Stomach smooth muscle (tissue), 2 donors: ENCODE data around the gene PARK7.
"Not testable (repeated sequence)": the region's sequence is repeated elsewhere in the genome, so short reads cannot be mapped to it uniquely, and the experiment has no call there.

Experiments
- H3K27ac ChIP-seq: one replicate; pipeline ENCODE4 v1.7.0; 2013; ENCODE audit warnings: mild to moderate bottlenecking, low read length, inconsistent platforms
- H3K27me3 ChIP-seq, 2 donors: one replicate each; pipeline ENCODE4 v1.7.0; 2013; ENCODE audit warnings: low read length in 2 of 2; ENCODE audit not compliant: insufficient read depth in 2 of 2, control insufficient read depth in 1 of 2
- H3K36me3 ChIP-seq, 2 donors: one replicate each; pipeline ENCODE4 v1.7.0; 2013; ENCODE audit warnings: low read length in 2 of 2; ENCODE audit not compliant: control insufficient read depth in 2 of 2, insufficient read depth in 2 of 2
- H3K4me1 ChIP-seq: one replicate; pipeline ENCODE4 v1.7.0; 2013; ENCODE audit warnings: low read length; ENCODE audit not compliant: control insufficient read depth, insufficient read depth
- H3K4me3 ChIP-seq, 2 donors: one replicate each; pipeline ENCODE4 v1.7.0; 2013; ENCODE audit warnings: low read length in 2 of 2
- H3K9ac ChIP-seq, 2 donors: one replicate each; pipeline ENCODE4 v1.7.0; 2013; ENCODE audit warnings: low read length in 2 of 2, mild to moderate bottlenecking in 1 of 2
- H3K9me3 ChIP-seq, 2 donors: one replicate each; pipeline ENCODE4 v1.7.0; 2013; ENCODE audit warnings: low read length in 2 of 2; ENCODE audit not compliant: control insufficient read depth in 2 of 2
- donor health status: healthy.
- donor health status: Pancreatic carcinoma.

The PARK7 gene

DNA sequence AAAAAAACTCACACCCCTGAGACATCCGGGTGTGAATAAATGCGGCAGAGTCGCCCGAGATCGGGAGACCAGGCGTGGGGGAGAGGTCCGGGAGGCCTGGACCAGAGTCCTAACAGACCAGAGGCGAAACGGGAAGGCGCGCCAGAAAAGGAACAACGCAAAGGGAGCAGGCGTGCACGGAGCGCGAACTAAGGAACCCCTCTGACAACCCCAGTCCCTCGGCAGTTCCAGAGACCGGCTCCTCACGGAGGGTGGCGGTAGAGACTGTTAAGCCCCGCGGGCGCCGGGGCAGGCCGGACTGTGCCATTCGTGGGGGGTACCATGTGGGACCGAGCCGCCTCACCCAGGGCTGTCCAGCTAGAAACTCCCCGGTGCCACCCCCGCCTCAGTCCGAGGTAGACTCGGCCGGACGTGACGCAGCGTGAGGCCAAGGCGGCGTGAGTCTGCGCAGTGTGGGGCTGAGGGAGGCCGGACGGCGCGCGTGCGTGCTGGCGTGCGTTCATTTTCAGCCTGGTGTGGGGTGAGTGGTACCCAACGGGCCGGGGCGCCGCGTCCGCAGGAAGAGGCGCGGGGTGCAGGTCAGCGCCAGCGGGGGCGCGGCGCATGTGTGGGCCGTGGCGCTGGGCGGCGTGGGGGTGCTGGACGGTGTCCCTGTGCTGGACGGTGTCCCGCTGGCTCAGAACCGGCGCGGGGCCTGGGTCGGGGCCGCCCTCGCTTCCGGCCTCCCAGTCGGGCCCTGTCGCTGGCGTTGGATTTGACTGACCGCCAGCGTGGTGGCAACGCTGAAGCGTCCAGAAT, at the start of gene PARK7:
TSS of gene PARK7 (plus strand) at position 496 of the 798 bp plus-strand sequence. CDS start 1,075 bp downstream, outside the sequence.
- peak within 1 kb of the TSS; percentile 91 to 96 for H3K9ac ChIP-seq
- H3K4me1 ChIP-seq: peaks cover 10% of the 10 kb centered on the region
- no peaks in the 10 kb centered on the region for H3K9me3 ChIP-seq
- no peaks in the 10 kb centered on the region for H3K27me3 ChIP-seq
- H3K27ac ChIP-seq: peak within 1 kb of the TSS; percentile 89
- H3K4me3 ChIP-seq: peak within 1 kb of the TSS; percentile 86 to 92
- H3K36me3 ChIP-seq: peaks cover 21 to 26% of the 10 kb centered on the region in 2 donors

- Histone ChIP-seq H3K27me3 (peaks cover 2 to 3% of the 10 kb centered on the region in 2 donors), H3K27ac (no peak overlapping the region), H3K4me1 (no peaks in the 10 kb centered on the region), H3K36me3 (no peaks in the 10 kb centered on the region), H3K4me3 (no peak overlapping the region), H3K9ac (no peak overlapping the region), H3K9me3 (no peaks in the 10 kb centered on the region)
These were observed 49.4 kb upstream of the PARK7 start for GRCh38 chr1:7912145-7912544.

- Histone ChIP-seq H3K9me3 (no peaks in the 10 kb centered on the region), H3K4me3 (no peak overlapping the region), H3K27me3 (peaks cover 2 to 3% of the 10 kb centered on the region in 2 donors), H3K9ac (no peak overlapping the region), H3K36me3 (no peaks in the 10 kb centered on the region), H3K27ac (no peak overlapping the region), H3K4me1 (no peaks in the 10 kb centered on the region)
These were observed 48.6 kb upstream of the PARK7 start for GRCh38 chr1:7912743-7913557.

DNA sequence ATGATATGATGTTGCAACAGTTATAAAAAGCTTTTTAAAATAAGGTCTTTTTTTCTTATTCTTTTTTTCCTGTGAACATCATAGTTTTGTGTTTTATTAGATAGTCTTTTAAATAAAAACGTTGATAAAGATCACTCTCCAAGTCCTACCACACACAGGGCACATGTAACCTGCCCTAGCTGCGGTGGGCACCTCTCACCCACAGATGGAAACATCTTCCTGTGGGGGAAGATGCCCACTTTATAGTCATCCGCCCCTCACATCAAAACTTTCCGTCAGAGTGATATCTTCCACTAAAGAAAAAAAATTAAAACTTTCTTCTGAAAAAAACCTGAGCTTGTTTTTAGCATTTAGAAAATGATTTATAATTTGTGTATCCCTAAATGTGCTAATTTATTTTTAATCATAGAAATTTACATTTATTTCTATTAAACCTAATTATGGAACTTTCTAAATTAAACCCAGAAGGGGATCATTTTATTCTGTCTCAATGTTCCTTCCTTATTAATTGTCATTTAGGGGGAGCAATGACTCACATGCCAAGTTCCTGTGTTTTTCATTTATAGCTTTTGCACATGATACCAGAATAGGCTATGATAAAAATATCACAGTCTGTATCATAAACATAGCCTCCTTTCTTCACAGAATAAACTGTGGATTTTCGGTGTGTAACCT, 45.5 kb upstream of the PARK7 start:
- Histone ChIP-seq H3K27ac (no peak overlapping the region), H3K9ac (no peak overlapping the region), H3K36me3 (no peaks in the 10 kb centered on the region), H3K4me3 (no peak overlapping the region), H3K9me3 (no peaks in the 10 kb centered on the region), H3K27me3 (peaks cover 2 to 3% of the 10 kb centered on the region in 2 donors), H3K4me1 (no peaks in the 10 kb centered on the region)

DNA sequence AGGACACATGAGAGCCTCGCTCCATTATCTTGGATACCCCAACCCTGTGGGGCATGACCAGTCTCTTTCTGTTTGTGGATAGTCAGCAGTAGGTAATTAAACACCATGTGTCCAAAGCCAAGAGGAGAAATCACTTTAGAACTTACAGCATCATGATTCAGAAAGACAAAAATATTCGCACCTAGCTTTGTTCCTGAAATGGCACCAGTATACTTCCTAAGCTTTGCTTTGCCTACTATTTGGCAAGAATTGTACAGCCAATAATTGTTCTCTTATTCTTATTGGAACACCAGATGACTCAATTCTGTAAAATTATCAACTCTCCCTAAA, 45.0 kb upstream of the PARK7 start:
- Histone ChIP-seq H3K27ac (no peak overlapping the region), H3K4me1 (no peaks in the 10 kb centered on the region), H3K9me3 (no peaks in the 10 kb centered on the region), H3K36me3 (no peaks in the 10 kb centered on the region), H3K4me3 (no peak overlapping the region), H3K27me3 (peaks cover 2 to 3% of the 10 kb centered on the region in 2 donors), H3K9ac (no peak overlapping the region)

- not testable (repeated sequence) for H3K9ac ChIP-seq
These were observed 43.5 kb upstream of the PARK7 start for GRCh38 chr1:7917971-7918370.

GRCh38 chr1:7919880-7920279, 41.6 kb upstream of the PARK7 start:
- Histone ChIP-seq H3K4me1 (no peaks in the 10 kb centered on the region), H3K27me3 (peaks cover 0 to 2% of the 10 kb centered on the region in 2 donors), H3K9ac (no peak overlapping the region), H3K27ac (no peak overlapping the region), H3K36me3 (no peaks in the 10 kb centered on the region), H3K4me3 (no peak overlapping the region), H3K9me3 (no peaks in the 10 kb centered on the region)

More at GRCh38 chr1:7917971-7918370, 43.5 kb upstream of the PARK7 start:
- H3K27ac ChIP-seq, H3K27me3 ChIP-seq, H3K4me3 ChIP-seq, H3K36me3 ChIP-seq, H3K4me1 ChIP-seq, H3K9me3 ChIP-seq: not testable (repeated sequence)

- H3K4me3 ChIP-seq: no peak overlapping the region
- H3K36me3 ChIP-seq: no peaks in the 10 kb centered on the region
- H3K4me1 ChIP-seq: no peaks in the 10 kb centered on the region
These were observed 39.7 kb upstream of the PARK7 start for GRCh38 chr1:7921796-7922195.

DNA sequence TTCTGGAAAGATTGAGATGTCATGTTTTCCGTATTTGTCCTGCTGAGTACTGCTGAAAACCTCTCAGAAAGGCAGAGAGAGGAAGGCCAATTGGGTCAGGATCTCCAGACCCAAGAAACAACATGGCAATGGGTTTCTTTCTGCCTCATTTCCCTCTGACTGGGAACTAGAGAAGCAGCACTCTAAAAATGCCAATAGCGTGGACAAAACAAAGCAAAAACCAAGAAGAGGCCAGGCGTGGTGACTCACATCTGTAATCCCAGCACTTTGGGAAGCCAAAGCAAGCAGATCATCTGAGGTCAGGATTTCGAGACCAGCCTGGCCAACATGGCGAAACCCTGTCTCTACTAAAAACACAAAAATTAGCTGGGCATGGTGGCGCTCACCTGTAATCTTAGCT, 39.2 kb upstream of the PARK7 start:
- H3K4me1 ChIP-seq: no peaks in the 10 kb centered on the region
- peaks cover 0 to 3% of the 10 kb centered on the region in 2 donors for H3K27me3 ChIP-seq
- H3K9ac ChIP-seq: no peak overlapping the region
- H3K9me3 ChIP-seq: no peaks in the 10 kb centered on the region
- H3K27ac ChIP-seq: no peak overlapping the region
- H3K4me3 ChIP-seq: no peak overlapping the region
- no peaks in the 10 kb centered on the region for H3K36me3 ChIP-seq

More at GRCh38 chr1:7921796-7922195, 39.7 kb upstream of the PARK7 start:
- Histone ChIP-seq H3K27me3 (peaks cover 0 to 3% of the 10 kb centered on the region in 2 donors), H3K27ac (no peak overlapping the region), H3K9ac (no peak overlapping the region), H3K9me3 (no peaks in the 10 kb centered on the region)

GRCh38 chr1:7927061-7927460, 34.5 kb upstream of the PARK7 start:
- not testable (repeated sequence) for H3K9me3 ChIP-seq, H3K27me3 ChIP-seq

More at GRCh38 chr1:7927061-7927460, 34.5 kb upstream of the PARK7 start:
- not testable (repeated sequence) for H3K4me1 ChIP-seq, H3K4me3 ChIP-seq, H3K9ac ChIP-seq, H3K27ac ChIP-seq, H3K36me3 ChIP-seq
